GM21576 (cell line): ENCODE measurements around the gene C22orf42.
"Not testable (repeated sequence)": the region's sequence is repeated elsewhere in the genome, so short reads cannot be mapped to it uniquely, and the experiment has no call there.

Experiments
- ATAC-seq: cut with Tn5 transposase; IDR thresholded peaks from one replicate; pipeline ENCODE4 v1.9.1; 2021; ENCODE audit warnings: mild to moderate bottlenecking, moderate library complexity; ENCODE audit not compliant: unreplicated experiment

Gene C22orf42

DNA sequence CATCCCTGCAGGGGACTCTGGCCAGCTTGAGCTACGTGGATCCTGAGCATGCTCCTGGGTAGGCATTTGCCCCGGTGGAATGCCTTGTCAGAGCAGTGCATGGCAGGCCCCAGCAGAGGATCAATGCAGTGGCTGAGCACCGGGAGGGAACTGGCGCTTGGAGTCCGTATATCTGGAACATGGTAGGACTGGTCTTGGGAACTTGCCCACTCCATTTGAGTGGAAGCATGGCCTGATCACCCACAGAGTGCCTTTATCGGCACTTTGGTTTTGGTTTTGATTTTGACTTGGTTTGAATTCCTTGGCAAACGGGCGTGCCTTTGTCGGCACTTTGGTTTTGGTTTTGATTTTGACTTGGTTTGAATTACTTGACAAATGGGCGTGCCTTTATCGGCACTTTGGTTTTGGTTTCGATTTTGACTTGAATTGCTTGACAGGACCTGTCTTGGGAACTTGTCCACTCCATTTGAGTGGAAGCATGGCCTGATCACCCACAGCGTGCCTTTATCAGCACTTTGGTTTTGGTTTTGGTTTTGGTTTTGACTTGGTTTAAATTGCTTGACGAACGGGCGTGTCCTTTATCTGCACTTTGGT is 21.3 kb downstream of the C22orf42 start:
- not testable (repeated sequence) for ATAC-seq

DNA sequence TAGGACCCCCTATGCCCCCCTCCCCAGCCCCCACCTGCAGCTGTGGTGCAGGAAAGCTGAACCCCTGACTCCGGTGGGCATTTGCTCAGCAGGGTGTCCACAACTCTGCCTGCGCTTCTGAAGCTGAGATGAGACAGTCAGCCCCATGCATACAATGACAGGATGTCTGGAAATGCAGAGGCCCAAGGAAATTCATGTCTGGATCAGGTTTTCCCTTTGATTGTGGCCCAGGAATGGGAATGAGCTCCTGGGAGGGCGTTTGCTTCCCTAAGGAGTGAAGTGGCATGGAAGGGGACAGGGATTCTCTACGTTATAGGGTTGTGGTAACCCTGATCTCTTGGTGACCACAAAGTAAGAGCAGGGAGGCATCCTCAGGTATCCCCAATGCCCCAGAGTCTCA is 22.2 kb downstream of the C22orf42 start:
- not testable (repeated sequence) for ATAC-seq

DNA sequence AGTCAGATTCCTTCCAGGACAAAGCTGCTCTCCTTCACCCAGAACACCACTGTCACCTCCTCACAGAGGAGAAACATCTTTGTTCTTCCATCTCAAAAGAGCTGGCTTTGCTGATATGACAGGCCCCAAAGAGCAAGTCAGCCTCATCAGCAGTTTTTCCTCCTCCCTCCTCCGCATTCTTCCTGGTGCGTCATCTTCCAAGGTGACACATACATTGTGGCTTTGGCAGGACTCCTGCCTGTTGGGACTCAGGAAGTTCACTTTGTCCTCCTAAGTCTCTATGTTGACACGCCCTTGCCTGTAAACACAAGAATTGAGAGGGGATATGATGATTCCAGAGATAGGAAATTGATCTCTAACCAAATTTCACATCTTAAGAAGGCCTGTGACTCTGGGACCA is 23.1 kb downstream of the C22orf42 start:
- not testable (repeated sequence) for ATAC-seq

DNA sequence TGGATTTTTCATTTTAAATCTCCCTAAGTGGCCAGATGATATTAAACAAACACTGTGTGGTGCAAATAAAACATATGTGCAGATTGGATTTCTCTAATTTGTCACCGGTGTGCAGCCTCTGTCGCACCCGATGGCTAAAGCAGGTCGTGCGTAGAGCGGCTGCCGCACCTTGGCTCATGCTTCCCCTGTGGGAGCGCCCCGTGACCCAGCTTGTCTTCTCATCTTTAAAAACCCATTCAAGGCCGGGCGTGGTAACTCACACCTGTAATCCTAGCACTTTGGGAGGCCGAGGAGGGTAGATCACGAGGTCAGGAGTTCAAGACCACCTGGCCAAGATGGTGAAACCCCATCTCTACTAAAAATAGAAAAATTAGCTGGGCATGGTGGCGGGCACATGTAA is 24.3 kb downstream of the C22orf42 start:
- not testable (repeated sequence) for ATAC-seq

DNA sequence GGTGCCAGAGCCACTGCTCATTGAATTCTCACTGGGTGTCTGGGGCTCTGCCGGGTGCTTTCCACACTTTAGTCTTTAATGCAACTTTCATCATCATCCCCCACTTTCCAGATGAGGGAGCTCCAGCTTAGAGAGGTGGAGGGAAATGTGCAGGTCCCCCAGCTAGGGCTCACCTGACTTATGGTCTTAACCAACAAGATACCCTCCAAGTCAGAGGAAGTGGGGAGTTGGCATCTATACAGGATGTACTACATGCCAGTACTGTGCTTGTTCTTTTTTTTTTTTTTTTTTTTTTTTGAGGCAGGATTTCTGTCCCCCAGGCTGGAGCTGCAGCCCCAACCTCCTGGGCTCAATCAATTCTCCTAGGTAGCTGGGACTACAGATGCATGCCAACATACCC is 26.3 kb downstream of the C22orf42 start:
- ATAC-seq = no peak

DNA sequence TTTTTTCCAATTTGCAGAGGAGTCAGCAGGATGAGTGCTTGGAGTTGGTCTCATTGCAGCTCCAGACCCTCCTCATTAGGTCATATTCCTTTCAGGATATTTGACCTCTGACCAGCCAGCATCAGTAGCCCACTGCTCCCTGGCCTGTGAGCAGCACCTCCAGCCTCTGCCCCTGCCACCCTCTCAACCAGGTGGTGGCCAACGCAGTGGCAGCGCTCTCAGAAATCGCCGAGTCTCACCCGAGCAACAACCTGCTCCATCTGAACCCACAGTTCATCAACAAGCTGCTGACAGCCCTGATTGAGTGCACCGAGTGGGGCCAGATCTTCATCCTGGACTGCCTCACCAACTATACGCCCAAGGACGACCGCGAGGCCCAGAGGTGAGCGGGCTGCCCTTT is 27.0 kb downstream of the C22orf42 start:
- ATAC-seq = no peak

DNA sequence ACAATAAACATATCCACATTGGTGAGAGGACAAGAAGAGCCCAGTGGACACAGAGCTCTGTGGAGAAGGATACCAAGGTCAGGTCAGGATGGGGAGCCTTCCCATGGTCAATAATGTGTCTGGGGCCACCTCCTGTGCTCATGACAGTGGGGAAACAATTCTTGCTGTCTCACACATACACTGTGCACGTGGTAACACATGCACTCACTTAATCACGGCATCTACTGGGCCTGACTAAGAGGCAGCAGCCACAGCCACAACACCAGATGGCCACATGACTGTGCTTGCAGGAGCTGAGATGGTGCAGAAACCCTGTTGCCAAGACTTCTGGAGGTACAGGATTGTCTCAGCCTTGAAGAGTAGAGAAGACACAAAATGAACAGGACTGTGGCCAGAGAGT is 28.6 kb downstream of the C22orf42 start:
- ATAC-seq = no peak

DNA sequence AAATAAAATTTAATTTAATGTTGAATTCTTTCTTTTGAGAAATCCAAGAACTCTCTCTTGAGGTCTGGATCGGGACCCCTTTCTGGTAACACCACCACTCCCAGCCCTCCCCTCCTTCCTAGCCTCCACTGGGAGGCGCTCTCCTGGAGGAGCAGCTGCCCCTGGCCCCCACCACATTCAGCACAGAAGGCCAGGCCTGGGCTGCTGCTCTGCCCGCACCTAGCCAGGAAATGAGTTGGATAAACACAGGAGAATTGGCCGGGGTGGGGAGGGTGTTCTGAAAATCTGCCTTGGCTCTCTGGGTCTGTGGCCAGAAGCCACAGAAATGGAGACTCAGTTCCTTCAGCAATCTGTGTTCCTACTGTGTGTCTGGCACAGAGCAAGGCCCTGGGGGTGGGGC is 31.2 kb downstream of the C22orf42 start:
- no peak for ATAC-seq

DNA sequence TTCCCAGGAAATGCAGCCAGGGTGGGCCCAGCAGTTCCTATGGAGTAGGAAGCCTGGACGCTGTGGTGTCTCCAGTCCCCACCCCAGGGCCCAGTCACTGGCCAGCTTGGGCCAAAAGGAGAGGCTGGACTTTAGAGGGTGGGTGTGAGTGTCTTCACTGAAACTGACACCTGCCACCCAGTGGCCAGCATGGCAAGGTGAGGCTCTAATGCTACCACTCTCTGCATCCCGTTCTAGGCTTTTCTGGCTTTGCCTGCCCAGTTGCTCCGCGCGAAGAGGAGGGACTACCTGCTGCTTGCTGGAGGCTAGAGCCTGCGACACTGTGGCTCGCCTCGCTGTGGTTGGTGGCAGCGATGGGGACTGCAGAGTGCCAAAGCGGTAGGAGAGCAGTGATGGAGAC is 35.4 kb downstream of the C22orf42 start:
- ATAC-seq = no peak

DNA sequence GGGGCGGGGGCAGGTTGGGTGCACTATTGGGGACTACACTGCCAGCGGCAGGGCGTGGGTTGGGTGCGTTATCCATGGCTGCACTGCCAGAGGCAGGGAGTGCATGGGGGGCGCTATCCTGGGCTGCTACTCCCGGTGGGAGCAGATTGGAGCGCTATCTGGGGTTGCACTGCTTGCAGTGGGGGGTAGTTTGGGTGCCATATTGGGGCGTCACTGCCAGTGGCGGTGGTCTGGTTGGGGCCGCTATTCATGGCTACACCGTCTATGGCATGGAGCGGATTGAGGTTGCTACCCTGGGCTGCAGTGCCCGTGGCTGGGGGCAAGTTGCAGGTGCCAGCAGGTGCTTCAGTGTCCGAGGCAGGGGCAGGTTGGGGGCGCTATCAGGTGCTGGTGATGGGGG is 36.2 kb downstream of the C22orf42 start:
- ATAC-seq = no peak

DNA sequence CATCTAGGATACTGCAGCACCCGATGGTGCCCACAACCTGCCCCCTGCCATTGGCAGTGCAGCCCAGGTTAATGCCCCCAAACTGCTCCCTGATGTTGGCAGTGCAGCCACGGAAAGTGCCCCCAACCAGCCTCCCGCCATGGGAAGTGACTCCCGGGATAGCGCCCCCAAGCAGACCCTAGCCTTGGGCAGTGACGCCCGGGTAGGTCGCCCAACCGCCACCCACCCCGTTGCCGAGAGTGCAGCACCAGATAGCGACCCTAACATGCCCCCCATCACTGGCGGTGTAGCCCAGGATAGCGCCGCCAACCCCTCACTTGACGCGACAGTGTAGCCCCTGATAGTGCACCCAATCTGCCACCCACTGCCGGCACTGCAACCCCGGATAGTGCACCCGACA is 38.5 kb downstream of the C22orf42 start:
- no peak for ATAC-seq

DNA sequence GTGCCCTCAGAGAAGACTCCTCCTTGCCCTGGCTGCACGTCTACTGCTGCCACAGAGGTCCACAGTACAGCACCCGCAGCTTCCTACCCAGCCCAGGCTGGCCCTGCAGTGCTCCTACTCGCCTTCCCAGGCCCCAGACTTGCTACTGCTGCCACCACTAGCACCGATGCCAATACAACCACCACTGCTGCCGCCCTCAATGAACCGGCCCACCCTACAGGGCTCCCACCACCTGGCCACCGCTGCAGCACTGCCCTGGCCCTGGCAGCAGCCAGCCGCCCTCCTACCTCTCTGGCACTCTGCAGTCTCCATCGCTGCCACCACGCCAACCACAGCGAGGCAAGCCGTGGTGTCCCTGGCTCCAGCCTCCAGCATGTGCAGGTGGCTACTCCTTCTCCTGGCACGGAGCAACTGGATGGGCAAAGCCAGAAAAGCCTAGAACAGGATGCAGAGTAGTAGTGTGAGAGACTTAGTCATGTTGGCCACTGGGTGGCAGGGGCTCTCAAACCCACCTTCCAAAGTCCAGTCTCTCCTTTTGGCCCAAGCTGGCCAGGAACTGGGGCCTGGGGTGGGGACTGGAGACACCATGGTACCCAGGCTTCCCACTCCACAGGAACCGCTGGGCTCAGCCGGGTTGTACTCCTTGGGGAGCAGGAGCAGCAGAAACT is 39.4 kb downstream of the C22orf42 start:
- ATAC-seq = no peak

DNA sequence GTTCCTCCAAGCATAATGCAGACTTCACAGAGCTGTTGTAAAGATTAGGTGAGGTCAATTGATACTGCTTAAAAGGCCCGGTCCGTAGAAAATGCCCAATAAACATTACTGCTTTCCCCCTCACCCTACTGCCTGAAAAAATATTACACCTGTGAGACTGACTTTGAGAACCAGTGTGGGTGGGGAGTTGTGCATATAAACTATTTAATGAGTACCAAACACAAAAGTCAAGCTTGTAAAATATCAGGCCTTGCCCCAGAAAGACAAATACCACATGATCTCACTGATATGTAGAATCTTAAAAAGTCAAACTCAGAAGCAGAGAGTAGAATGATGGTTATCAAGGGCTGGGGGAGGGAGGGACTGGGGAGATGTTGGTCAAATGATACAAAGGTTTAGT is 46.7 kb downstream of the C22orf42 start:
- no peak for ATAC-seq

DNA sequence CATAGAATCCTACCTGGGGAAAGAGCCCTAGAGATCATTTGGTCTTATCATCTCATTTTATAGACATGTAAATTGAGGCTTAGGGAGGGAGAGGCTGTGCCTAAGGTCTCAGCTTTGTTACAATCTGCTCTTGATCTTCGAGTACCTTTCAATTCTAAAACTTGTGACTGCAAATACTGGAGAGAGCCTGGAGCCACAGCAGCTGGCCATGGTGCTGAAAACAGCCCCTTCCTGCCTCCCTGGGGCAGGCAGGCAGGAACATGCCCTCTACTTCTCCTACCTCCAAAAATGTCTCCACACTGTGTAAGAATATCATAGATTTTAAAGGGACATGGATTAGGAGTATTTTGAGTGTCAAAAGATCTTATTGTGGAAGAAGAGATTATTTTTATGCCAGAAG is 52.2 kb downstream of the C22orf42 start:
- ATAC-seq = no peak

DNA sequence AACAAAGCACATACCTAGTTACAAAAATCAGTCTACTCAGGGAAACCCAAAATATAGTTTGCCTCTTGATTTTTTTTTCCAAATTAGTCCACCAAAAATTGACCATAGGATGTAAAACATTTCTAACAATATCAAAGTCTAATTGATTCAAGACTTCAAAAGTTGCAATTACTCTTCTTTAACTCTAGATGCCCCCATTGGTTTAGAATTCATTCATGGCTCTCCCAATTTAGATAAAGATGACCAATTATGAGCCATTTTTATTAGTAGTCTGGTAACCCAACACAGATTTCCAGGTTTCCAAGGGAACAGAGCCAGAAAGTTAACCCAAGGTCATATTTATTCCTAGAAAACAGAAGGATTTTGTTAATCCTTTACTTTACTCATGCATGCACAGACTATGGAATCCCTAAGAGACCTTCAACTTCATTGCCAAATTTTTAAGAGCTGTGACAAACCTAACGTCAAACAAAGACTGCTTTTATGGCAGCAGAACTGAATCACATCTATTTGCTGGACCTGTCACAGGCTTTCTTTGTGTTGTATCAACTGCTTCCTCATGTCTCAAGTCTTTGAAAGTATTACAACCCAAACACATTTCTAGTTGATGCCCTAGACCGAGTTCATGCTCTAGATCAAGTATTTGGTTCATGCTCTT is 55.3 kb downstream of the C22orf42 start:
- no peak for ATAC-seq

DNA sequence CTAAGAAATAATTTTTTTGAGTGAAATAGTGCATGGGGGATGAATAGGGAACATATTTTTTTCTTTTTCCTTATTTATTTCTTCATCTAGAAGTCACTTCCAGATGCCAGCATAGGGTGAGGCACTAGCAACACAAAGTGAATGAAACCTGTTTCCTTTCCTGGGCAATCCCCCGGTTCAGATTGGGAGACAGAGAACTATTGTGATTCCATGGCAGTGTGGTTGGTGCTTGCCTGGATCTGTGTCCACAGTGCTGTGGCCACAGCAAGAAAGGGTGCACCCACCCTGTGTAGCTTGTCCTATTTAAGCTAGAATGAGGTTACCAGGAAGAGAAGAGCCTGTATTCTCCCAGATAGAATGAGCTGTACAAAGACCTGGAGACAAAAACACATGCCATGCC is 58.4 kb downstream of the C22orf42 start:
- no peak for ATAC-seq
